Right lobe of liver (tissue), 4 donors: Measurements from ENCODE around the gene FGF14.

Experiments
- CTCF ChIP-seq, 4 donors: fragments of 200-600 bp in 3 of 4; fragments of 450-650 bp in 1 of 4; IDR thresholded peaks; one replicate each; pipeline versions ENCODE4 v1.5.1 to v1.8.0; 2016 to 2022; ENCODE audit warnings: antibody characterized with exemption in 4 of 4, mild to moderate bottlenecking in 2 of 4
- POLR2A ChIP-seq: fragments of 450-650 bp; IDR thresholded peaks from one replicate; pipeline ENCODE4 v1.6.1; 2017; ENCODE audit warnings: antibody characterized with exemption, mild to moderate bottlenecking
- donor health status: DM: no; HTN: no; CAD: no.
- donor health status: DM: no; HTN: no; CAD: no.
- donor health status: DM: no; HTN: yes; CAD: no.

GRCh38 chr13:101978552-101979315, 423.1 kb downstream of the FGF14 start:
- TF ChIP-seq CTCF (IDR thresholded peaks at IDR 0.05) (no peak), POLR2A (no peak)
